Fibroblast of villous mesenchyme (primary cell): ENCODE measurements around the gene CDK6. TPM values are rescaled to one million over a fixed set of nuclear protein-coding genes. Genes with fewer than 3 reads are reported as not detected.
A peak's percentile ranks its signal among the peaks of the same experiment; 100 is the strongest.

ENCODE experiments used
- DNase-seq: peaks from one replicate; pipeline ENCODE4 v3.0.0-alpha.2; 2010; ENCODE audit warnings: low read depth
- H3K4me3 ChIP-seq: 2 replicates; pipeline ENCODE4 v1.5.1; 2011; ENCODE audit warnings: low read depth, mild to moderate bottlenecking, low read length
- total RNA-seq: library from RNA; depleted of rRNA; stranded (reverse); fragments of >200 nt; gene quantifications from 2 replicates; pipeline ENCODE4 v1.2.3, GENCODE V29; 2012
- TF ChIP-seq, protein P1 (sequence below): IDR thresholded peaks from 2 replicates; pipeline ENCODE4 v1.5.1; 2012; ENCODE audit warnings: low read depth, mild to moderate bottlenecking, low read length; ENCODE audit not compliant: insufficient read depth

The CDK6 gene
- total RNA-seq, 1 donor, result 30.7 TPM

DNA sequence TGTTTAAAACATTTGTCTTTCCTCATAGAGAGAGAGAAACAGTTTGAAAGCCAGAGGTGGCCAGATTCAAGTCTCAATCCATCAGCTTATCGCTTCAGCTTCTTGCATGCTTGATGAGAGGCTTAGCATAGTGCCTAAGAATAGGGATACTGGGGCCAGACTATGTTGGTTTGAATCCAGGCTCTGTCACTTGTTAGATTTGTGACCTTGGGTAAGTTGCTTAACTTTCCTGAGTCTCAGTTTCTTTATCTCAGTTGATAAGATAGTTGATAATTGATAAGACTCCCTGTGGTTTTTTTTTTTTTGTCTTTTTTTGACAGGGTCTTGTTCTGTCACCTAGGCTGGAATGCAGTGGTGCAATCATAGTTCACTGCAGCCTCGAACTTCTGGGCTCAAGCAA lies 12.1 kb upstream of the CDK6 start:
- no peak for DNase-seq
- TF ChIP-seq, protein P1, sequence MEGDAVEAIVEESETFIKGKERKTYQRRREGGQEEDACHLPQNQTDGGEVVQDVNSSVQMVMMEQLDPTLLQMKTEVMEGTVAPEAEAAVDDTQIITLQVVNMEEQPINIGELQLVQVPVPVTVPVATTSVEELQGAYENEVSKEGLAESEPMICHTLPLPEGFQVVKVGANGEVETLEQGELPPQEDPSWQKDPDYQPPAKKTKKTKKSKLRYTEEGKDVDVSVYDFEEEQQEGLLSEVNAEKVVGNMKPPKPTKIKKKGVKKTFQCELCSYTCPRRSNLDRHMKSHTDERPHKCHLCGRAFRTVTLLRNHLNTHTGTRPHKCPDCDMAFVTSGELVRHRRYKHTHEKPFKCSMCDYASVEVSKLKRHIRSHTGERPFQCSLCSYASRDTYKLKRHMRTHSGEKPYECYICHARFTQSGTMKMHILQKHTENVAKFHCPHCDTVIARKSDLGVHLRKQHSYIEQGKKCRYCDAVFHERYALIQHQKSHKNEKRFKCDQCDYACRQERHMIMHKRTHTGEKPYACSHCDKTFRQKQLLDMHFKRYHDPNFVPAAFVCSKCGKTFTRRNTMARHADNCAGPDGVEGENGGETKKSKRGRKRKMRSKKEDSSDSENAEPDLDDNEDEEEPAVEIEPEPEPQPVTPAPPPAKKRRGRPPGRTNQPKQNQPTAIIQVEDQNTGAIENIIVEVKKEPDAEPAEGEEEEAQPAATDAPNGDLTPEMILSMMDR, result no peak
- H3K4me3 ChIP-seq, result no peak overlapping the region

DNA sequence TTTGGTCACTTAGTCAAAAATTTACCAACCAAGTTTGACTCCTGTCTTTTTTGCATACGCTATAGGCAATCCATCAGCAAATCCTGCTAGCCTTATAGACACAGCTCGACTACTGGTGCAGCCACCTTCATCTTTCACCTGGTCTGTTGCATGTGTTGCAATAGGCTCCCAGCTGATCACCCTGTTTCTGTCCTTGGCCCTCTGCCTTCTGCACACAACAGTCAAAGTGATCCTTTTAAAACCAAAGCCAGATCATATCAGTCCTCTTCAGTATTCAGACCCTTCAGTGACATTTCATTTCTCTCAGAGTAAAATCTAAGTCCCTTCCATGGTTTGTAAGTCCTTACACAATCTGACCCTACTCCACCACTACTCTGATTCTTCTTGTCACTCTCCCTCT lies 10.9 kb upstream of the CDK6 start:
- H3K4me3 ChIP-seq, result no peak overlapping the region
- DNase-seq, result no peak
- TF ChIP-seq, protein P1, result no peak

DNA sequence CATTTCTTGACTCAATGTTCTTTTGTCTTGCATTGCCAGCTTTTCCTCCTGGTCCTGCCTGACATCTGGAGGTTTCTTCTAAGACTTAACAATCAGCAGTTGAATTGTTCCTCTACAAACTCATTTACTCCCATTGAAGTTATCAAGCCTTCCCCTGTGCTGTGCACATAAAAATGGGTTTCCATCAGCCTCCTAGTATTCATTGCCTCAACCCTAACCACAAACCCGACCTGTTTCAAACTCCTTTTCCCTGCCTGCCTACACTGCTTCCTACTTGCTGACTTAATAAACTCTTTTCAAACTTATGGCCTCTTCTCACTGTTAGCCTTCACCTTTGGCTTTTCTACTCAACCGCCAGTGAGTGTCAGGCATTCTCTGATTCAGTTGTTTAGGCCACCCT lies 9.4 kb upstream of the CDK6 start:
- no peak for DNase-seq
- H3K4me3 ChIP-seq, result no peak overlapping the region
- TF ChIP-seq, protein P1, result no peak

DNA sequence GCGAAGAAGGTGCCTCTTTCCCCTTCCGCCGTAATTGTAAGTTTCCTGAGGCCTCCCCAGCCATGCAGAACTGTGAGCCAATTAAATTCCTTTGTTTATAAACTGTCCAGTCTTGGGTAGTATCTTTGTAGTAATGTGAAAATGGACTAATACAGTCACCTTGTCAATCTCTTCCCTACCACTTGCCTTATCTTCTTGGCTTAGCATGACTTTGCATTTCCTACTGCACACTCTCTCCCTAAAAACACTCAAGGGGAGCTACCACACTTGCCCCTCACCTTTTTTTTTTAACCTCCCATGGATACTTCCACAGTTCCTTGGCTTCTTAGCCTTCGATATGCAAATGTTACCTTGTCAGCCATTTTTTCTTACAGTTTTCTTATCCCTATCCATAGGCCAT lies 7.4 kb upstream of the CDK6 start:
- TF ChIP-seq, protein P1, result no peak
- no peak overlapping the region for H3K4me3 ChIP-seq
- DNase-seq, result no peak

DNA sequence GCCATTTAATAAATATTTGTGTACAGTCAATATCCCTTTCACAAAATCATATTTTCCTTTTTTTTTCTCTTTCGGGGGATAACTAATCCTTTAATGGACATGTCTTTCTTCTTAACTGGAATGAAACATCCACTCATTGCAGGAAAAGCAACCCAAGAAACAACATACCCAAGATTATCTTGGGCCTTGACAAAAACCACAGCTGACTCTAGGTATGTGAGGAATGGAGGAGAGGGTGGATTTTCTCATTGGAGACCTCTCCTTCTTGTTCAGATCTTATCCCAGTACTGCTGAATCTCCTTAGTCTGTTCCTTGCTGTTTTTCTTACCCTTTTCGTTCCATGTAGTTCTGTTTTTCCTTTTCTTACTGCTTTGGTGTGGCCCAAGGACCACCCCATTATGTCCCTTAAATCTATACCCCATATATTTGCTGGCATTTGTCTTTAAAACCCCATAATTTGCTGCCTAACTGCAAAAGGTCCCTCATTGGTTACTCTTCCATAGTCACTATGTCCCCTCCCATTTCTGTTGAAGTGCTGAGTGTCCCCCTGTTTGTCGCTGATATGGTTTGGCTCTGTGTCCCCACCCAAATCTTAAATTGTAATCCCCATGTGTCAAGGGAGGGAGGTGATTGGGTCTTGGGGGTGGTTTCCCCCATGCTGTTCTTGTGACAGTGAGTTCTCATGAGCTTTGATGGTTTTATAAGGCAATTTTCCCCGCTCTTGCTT lies 6.8 kb upstream of the CDK6 start:
- H3K4me3 ChIP-seq, result no peak overlapping the region
- peak; percentile 21 for DNase-seq
- TF ChIP-seq, protein P1, result no peak

DNA sequence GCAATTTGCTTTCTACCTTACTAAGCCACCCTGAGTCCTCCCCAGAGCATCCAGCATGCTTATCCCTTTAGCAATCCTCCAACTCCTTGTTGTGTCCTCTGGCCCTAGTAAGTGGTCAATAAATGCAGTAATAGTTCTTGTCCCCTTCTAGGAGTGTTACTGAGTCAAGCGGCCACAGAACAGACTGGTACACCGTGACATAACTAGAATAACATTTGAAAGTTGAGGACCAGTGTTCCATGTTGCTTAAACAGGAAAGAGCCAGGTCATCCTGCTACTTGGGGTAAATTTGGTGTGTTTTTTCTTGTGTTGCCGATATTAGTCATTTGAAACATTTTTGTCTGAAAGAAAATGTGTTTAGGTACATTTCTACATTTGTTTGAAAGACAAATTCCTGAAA lies 4.8 kb upstream of the CDK6 start:
- TF ChIP-seq, protein P1, result no peak
- no peak for DNase-seq
- no peak overlapping the region for H3K4me3 ChIP-seq

DNA sequence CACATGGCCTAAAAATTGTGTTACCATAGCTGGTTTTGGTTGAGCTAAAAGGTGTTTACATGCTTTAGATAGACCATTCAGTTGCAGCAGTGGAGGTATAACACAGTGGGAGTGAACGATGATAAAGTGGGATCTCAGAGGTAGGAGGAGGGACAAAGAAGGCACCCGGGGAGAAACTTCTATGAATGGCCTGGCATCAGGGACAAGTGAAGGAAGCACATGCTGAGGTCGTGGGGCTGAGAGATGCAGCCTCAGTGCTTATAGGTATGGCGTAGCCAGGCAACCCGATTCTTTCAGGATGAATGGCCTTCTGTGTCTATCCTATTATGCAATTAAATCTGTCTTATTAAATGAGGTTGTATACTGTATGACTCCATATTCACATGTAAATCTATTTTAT lies 3.9 kb upstream of the CDK6 start:
- TF ChIP-seq, protein P1, result no peak
- DNase-seq, result no peak
- H3K4me3 ChIP-seq, result no peak overlapping the region
